Urinary bladder (tissue), 4 donors: ENCODE results near the gene LSM7. TPM values are rescaled to one million over a fixed set of nuclear protein-coding genes. Genes with fewer than 3 reads are reported as not detected.

Experiments
- DNase-seq: peaks from one replicate; pipeline ENCODE4 v3.0.0-alpha.2; 2015; ENCODE audit errors: extremely low spot score
- H3K27ac ChIP-seq: one replicate; pipeline ENCODE4 v1.5.1; 2013; ENCODE audit warnings: low read depth, mild to moderate bottlenecking, moderate library complexity
- H3K36me3 ChIP-seq: one replicate; pipeline ENCODE4 v1.6.1; 2013; ENCODE audit warnings: mild to moderate bottlenecking, moderate library complexity; ENCODE audit not compliant: insufficient read depth
- H3K4me1 ChIP-seq: one replicate; pipeline ENCODE4 v1.6.1; 2013; ENCODE audit warnings: mild to moderate bottlenecking, moderate library complexity; ENCODE audit not compliant: insufficient read depth
- H3K4me3 ChIP-seq: one replicate; pipeline ENCODE4 v1.5.1; 2013; ENCODE audit warnings: low read depth, low read length
- WGBS: extraction: QIAGEN DNeasy Blood & Tissue Kit; methylation state at CpG from one replicate; pipeline ENCODE4 v1.1.7; 2013; 5-methylcytosine and 5-hydroxymethylcytosine counted together
- polyA plus RNA-seq: library from polyadenylated mRNA; stranded (reverse); fragments of 200-250 nt; gene quantifications from one replicate; pipeline ENCODE4 v1.2.3, GENCODE V29; 2013
- total RNA-seq: library from RNA; depleted of rRNA; stranded (reverse); fragments of >200 nt; gene quantifications from one replicate; pipeline ENCODE4 v1.2.3, GENCODE V29; 2014
- donor health status: healthy with polysubstance abuse.
- donor health status: healthy.

The LSM7 gene
- total and polyA plus RNA-seq, 2 donors = 46.5 to 189 TPM

DNA sequence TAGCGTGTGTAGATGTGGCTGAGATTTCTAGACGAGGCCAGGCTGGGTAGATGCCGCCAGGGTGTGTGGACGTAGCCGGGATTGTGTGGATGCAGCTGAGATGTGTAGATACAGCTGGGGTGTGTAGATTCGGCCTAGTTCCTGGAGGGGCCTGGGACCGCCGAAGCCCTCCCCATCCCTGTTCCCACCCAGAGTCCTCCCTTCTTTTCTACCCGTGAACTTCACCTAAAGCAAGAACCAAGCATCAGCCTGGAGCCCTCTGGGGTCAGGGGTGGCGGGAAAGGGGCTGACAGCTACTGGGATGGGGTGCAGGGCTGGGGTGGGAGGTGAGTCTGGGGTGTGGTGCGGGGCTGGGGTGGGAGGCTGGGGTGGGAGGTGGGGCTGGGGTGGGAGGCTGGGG, 32.4 kb upstream of the LSM7 start:
- DNase-seq = no peak
- no peaks in the 10 kb centered on the region for H3K36me3 ChIP-seq
- WGBS = 65% methylated on average over 11 of the region's 11 CpGs
- H3K4me1 ChIP-seq = no peaks in the 10 kb centered on the region
- H3K27ac ChIP-seq = no peak overlapping the region
- H3K4me3 ChIP-seq = no peak overlapping the region

GRCh38 chr19:2359992-2360685, 31.8 kb upstream of the LSM7 start, which contains the start of gene TMPRSS9:
Gene TMPRSS9, plus strand, starts transcription at chr19:2360265. Its CDS starts 29,521 bp downstream, at chr19:2389786.
- Histone ChIP-seq H3K27ac (no peak within 1 kb of the TSS), H3K4me3 (no peak within 1 kb of the TSS), H3K36me3 (no peaks in the 10 kb centered on the region), H3K4me1 (no peaks in the 10 kb centered on the region)
- WGBS = 24% methylated on average over 44 of the region's 44 CpGs
- DNase-seq = no peak

- 73% methylated on average over 28 of the region's 28 CpGs for WGBS
Measured at GRCh38 chr19:2358548-2359173, 30.3 kb upstream of the LSM7 start.

GRCh38 chr19:2357279-2358206, 29.2 kb upstream of the LSM7 start:
- WGBS = 91% methylated on average over 3 of the region's 3 CpGs

More at GRCh38 chr19:2358548-2359173, 30.3 kb upstream of the LSM7 start:
- H3K4me1 ChIP-seq = no peaks in the 10 kb centered on the region
- no peak for DNase-seq
- H3K36me3 ChIP-seq = no peaks in the 10 kb centered on the region
- no peak overlapping the region for H3K4me3 ChIP-seq
- no peak overlapping the region for H3K27ac ChIP-seq

DNA sequence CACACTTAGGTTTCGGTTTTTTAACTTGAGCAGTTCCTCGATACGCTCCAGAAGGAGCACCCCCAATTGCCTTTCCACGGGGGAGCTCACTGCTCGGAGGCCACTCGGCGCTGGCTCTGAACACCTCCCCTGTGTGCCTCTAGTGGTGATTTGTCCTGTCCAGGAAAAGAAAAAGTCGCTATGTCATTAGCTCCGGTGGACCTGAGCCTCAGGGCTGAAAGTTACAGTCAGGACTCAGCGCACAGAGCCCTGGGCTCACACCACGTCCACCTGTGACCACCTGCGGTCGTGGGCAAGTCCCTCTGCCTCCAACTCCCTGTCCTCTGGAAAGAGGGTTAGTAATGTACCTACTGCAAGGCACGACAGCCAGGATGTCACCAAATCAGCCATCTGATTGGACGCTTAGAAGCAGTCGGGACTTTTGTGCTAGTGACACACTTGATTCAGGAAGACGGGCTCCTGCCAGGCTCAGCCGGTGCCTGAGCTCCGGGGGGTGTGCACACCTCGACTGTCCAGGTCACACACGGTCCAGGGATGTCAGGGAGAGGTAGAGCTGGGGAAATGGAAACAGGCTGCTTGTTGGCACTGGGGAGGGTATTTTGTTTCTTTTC, 27.8 kb upstream of the LSM7 start:
- Histone ChIP-seq H3K4me1 (no peaks in the 10 kb centered on the region), H3K4me3 (no peak overlapping the region), H3K27ac (no peak overlapping the region), H3K36me3 (peaks cover 2% of the 10 kb centered on the region)
- 79% methylated on average over 21 of the region's 21 CpGs for whole genome bisulfite sequencing
- no peak for DNase-seq

More at GRCh38 chr19:2357279-2358206, 29.2 kb upstream of the LSM7 start:
- Histone ChIP-seq H3K36me3 (peaks cover 2% of the 10 kb centered on the region), H3K4me3 (no peak overlapping the region), H3K4me1 (no peaks in the 10 kb centered on the region), H3K27ac (no peak overlapping the region)
- DNase-seq = no peak

DNA sequence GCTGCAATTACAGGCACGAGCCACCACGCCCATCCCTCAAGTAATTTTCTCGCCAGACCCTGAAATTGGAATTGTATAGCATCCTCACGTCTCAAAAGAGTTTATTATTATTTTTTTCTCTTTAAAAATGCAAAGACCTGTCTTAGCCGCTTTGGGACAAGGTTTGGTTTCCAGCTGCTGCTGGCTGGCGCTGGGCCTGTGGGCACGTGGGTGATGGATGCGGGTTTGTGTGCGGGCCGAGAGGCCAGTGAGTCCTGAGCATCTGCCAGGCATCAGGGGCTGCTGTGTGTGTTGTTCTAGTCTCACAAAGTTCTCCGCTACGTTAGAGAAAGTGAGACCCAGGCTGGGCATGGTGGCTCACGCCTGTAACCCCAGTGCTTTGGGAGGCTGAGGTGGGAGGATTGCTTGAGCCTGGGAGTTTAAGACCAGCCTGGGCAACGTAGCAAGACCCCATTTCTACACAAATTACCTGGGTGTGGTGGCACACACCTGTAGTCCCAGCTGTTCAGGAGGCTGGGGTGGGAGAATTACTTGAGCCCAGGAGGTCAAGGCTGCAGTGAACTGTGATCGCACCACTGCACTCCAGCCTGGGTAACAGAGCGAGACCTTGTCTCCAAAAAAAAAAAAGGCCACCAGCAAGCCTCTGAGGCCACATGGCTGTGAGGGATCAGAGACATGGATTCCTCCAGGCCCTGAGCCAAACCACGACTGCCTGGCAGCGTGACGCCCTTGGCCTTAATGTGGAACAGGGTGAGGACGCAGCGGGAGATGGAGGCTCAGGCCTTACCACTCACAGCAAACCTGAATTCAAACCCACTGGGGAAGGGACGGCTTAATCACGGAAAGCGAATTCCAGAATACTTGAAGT, 27.0 kb upstream of the LSM7 start:
- 87% methylated on average over 24 of the region's 24 CpGs for WGBS
- peaks cover 2% of the 10 kb centered on the region for H3K36me3 ChIP-seq
- H3K4me3 ChIP-seq = no peak overlapping the region
- no peak overlapping the region for H3K27ac ChIP-seq
- DNase-seq = no peak
- no peaks in the 10 kb centered on the region for H3K4me1 ChIP-seq

DNA sequence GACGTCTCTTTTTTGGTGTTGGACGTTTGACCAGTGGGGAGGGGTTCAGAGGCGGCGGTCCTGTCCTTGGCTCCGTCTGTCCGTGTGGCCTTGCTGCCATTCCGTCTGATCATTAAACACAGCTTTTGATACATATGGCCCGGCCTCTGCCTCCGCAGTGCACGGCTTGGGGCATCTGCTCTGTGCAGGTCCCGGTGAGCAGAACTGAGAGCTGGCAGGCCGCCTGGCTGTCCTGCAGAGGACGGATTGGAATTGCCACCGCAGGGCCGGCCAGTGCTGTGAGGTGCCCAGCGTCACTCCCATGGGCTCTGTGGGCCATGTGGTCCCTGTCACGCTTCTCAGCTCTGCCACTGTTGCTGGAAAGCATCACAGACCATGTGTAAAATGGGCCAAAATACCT, 26.3 kb upstream of the LSM7 start:
- Histone ChIP-seq H3K4me3 (no peak overlapping the region), H3K4me1 (no peaks in the 10 kb centered on the region), H3K36me3 (peaks cover 2% of the 10 kb centered on the region), H3K27ac (no peak overlapping the region)
- DNase-seq = no peak
- 89% methylated on average over 17 of the region's 17 CpGs for WGBS

DNA sequence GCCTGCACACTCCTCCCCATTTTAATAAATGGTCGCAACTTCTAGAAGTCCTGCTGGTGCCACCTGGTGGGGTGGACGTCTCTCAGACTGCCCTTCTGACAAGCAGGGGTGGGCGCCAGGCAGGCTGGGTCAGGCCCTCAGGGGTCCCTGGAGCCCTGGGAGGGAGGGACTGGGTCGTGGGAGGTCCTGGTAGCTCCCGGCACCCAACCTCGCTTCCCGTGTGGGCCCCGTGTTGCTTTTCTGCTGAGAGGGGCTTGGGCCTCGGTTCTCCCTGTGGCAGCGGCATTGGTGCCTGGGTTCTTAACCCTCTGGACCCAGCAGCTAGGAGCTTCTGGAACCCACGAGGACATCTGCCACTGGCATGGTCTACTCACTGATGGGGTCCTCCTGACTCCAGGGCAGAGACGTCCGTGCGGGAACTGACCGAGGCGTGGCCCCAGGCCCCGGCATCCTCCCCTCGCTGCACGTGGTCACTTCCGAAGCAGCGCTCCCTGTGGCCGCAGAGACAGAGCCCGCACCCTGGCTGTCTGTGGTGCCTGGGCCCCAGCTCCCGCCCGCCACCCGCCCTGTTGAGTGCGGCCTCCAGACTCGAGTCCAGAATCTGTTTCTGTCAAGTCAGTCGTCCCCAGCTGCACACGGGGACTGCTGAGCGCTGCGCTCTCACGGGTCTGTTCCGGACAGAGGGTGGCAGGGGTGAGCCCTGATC, 25.7 kb upstream of the LSM7 start:
- no peak overlapping the region for H3K27ac ChIP-seq
- DNase-seq = no peak
- H3K36me3 ChIP-seq = peaks cover 2% of the 10 kb centered on the region
- WGBS = 91% methylated on average over 34 of the region's 34 CpGs
- H3K4me3 ChIP-seq = no peak overlapping the region
- no peaks in the 10 kb centered on the region for H3K4me1 ChIP-seq

DNA sequence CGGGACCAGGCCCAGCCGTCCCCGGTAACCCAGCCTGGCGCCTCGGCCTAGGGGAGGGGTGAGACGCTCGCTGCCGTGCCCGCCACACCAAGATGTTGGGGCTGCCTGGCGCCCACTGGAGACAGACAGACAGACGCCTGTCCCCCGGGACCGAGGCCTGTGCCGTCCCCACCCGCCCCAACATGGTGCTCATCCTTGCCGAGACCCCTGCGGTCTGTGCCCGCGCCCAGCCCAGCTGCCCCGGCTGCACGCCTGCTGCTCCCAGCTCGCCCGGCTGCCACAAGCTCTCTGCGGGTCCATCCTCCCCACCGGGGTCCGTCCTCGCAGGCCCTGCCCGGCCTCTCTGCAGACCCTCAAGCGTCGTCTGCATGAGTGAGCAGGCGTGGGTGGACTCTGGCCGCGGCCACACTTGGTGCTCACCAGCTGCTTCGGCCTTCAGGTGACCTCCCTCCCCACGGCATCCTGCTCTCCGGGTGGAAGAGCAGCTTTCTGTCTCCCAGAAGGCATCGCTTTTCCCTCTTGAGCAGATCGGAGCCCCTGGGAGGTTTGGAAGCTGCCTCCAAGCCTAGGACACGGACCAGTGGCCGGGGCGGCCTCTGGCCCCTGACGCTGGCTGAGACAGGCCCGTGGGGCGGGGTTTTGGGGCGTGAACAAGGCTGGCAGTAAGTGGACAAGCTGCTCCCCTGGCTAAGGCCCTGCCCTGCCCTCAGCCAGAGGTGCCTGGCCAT, 24.9 kb upstream of the LSM7 start:
- WGBS = 92% methylated on average over 45 of the region's 45 CpGs
- H3K36me3 ChIP-seq = peaks cover 2% of the 10 kb centered on the region
- no peak overlapping the region for H3K4me3 ChIP-seq
- DNase-seq = no peak
- no peak overlapping the region for H3K27ac ChIP-seq
- H3K4me1 ChIP-seq = no peaks in the 10 kb centered on the region

DNA sequence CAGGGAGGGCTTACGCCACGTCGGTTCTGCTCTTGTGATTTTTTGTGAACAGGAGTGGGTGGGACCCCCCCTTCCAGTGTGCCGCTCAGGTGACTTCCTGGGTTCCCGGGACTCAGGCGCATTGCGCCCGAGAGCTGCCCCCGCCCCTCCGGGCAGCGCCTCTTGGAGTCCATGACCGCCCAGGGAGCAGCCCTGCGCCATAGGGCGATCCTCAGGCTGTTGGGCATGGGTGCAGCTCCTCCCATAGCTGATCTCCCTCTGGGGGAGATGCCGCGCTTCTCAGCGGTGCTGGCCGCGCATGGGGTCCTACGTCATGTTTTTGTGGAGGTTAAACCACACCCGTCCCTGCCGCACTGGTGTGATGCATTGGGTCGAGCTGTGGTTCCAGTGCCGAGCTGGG, 23.7 kb upstream of the LSM7 start:
- H3K36me3 ChIP-seq = peaks cover 2% of the 10 kb centered on the region
- WGBS = 93% methylated on average over 24 of the region's 24 CpGs
- H3K27ac ChIP-seq = no peak overlapping the region
- DNase-seq = no peak
- no peak overlapping the region for H3K4me3 ChIP-seq
- no peaks in the 10 kb centered on the region for H3K4me1 ChIP-seq

GRCh38 chr19:2351591-2351990, 23.2 kb upstream of the LSM7 start:
- H3K4me1 ChIP-seq = no peaks in the 10 kb centered on the region
- H3K4me3 ChIP-seq = no peak overlapping the region
- H3K27ac ChIP-seq = no peak overlapping the region
- DNase-seq = no peak
- peaks cover 2% of the 10 kb centered on the region for H3K36me3 ChIP-seq
- WGBS = 94% methylated on average over 28 of the region's 28 CpGs

- no peak for DNase-seq
- 89% methylated on average over 16 of the region's 16 CpGs for WGBS
- Histone ChIP-seq H3K36me3 (peaks cover 2% of the 10 kb centered on the region), H3K4me3 (no peak overlapping the region), H3K27ac (no peak overlapping the region), H3K4me1 (no peaks in the 10 kb centered on the region)
Measured at GRCh38 chr19:2350656-2351055, 22.3 kb upstream of the LSM7 start.
